ENCODE results near the gene MKX.

MKX gene

DNA sequence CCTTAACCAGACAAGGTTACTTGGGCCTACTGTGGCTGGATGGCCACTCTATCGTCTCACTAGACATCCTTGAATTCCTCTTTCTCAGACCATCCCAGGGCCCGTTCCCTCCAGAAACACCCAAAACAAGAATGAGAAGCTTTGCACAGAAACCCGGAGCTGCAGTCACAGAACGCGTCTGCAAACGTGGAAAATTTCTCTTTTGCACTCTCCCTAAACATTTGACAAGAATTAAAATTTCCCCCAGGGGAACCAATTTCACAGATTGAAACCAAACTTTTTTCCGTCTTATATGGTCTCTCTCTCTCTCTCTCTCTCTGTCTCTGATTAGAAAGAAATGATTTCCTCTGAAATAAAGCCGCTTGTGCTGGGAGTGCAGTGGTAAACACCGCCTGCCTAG lies 120.7 kb downstream of the MKX start:
- Mint-ChIP-seq H3K27me3 (peaks cover 7% of the 10 kb centered on the region), H3K4me1 (no peaks in the 10 kb centered on the region), H3K9me3 (no peaks in the 10 kb centered on the region)

More for the DNA sequence above, 120.7 kb downstream of the MKX start:
- H3K36me3 Mint-ChIP-seq, result no peaks in the 10 kb centered on the region
- H3K4me3 Mint-ChIP-seq, result no peak overlapping the region
- no peak overlapping the region for H3K27ac Mint-ChIP-seq
